K562 (cell line): ENCODE measurements around the gene CREB3L1. TPM values are rescaled to one million over a fixed set of nuclear protein-coding genes. Genes with fewer than 3 reads are reported as not detected.

Source experiments
- ADNP ChIP-seq: fragments of 200-800 bp; sonication (Bioruptor generic); IDR thresholded peaks from 2 replicates; pipeline ENCODE4 v1.6.1; 2016; ENCODE audit warnings: missing genetic modification characterization, missing compliant biosample characterization
- BDP1 ChIP-seq: IDR thresholded peaks from 3 replicates; pipeline ENCODE4 v1.6.1; 2011; ENCODE audit not compliant: insufficient read length, insufficient read depth
- CEBPG ChIP-seq, 3 experiments: fragments of 200-800 bp in 1 of 3; sonication (Bioruptor generic) in 1 of 3; sonication (generic) in 1 of 3; formaldehyde crosslinking in 1 of 3; IDR thresholded peaks in 2 of 3; conservative IDR thresholded peaks in 1 of 3; 2 replicates each; pipeline versions ENCODE4 v1.6.1 to v1.8.0; 2016 to 2022; ENCODE audit warnings: missing compliant biosample characterization in 2 of 3, missing genetic modification characterization in 2 of 3, mild to moderate bottlenecking in 1 of 3, missing genetic modification reagents in 1 of 3
- GABPB1 ChIP-seq: sonication (generic); formaldehyde crosslinking; IDR thresholded peaks from 2 replicates; pipeline ENCODE4 v1.8.0; 2022; ENCODE audit warnings: mild to moderate bottlenecking, missing genetic modification reagents
- LCOR ChIP-seq: sonication (generic); formaldehyde crosslinking; IDR thresholded peaks from 2 replicates; pipeline ENCODE4 v1.8.0; 2022; ENCODE audit warnings: mild to moderate bottlenecking, missing genetic modification reagents
- NCOA6 ChIP-seq: fragments of 450-650 bp; IDR thresholded peaks from 2 replicates; pipeline ENCODE4 v1.6.1; 2017; ENCODE audit warnings: mild to moderate bottlenecking
- POLR2G ChIP-seq: fragments of 200-400 bp; formaldehyde crosslinking; IDR thresholded peaks from 2 replicates; pipeline ENCODE4 v1.6.1; 2017; ENCODE audit warnings: low read depth, mild to moderate bottlenecking, antibody characterized with exemption, low read length, moderate library complexity
- SNRNP70 ChIP-seq: fragments of 200-400 bp; formaldehyde crosslinking; optimal IDR thresholded peaks from 2 replicates; pipeline ENCODE3; 2017; ENCODE audit warnings: low read depth, low read length
- SRF ChIP-seq, 2 experiments: fragments of 250-450, 450-650 bp in 1 of 2; sonication (Bioruptor Pico) in 1 of 2; sonication (generic) in 1 of 2; formaldehyde crosslinking; IDR thresholded peaks; 2 replicates each; pipeline versions ENCODE4 v1.5.0 to v1.5.1; 2020 to 2022; ENCODE audit warnings: mild to moderate bottlenecking in 1 of 2, missing genetic modification reagents in 1 of 2
- TEAD4 ChIP-seq, 2 experiments: sonication (generic) in 1 of 2; formaldehyde crosslinking in 1 of 2; IDR thresholded peaks; 2 replicates each; pipeline versions ENCODE4 v1.6.1 to v1.8.0; 2012 to 2022; ENCODE audit warnings: borderline replicate concordance in 1 of 2, inconsistent platforms in 1 of 2, low read length in 1 of 2, mild to moderate bottlenecking in 1 of 2, missing genetic modification reagents in 1 of 2
- XRCC4 ChIP-seq: IDR thresholded peaks from one replicate; pipeline ENCODE4 v1.6.1; 2011; ENCODE audit not compliant: insufficient read depth, insufficient read length; ENCODE audit errors: extremely low read depth
- ZKSCAN8 ChIP-seq: fragments of 200-800 bp; sonication (Bioruptor generic); IDR thresholded peaks from 2 replicates; pipeline ENCODE4 v1.6.1; 2016; ENCODE audit warnings: missing genetic modification characterization, missing compliant biosample characterization
- ZNF140 ChIP-seq: fragments of 250-450 bp; sonication (Bioruptor Pico); IDR thresholded peaks from 2 replicates; pipeline ENCODE4 v1.8.0; 2021; ENCODE audit warnings: moderate library complexity, mild to moderate bottlenecking, inconsistent platforms
- ZNF551 ChIP-seq: fragments of 250-450 bp; sonication (Bioruptor Pico); IDR thresholded peaks from 2 replicates; pipeline ENCODE4 v1.5.0; 2021; ENCODE audit warnings: mild to moderate bottlenecking, moderate library complexity
- polyA plus RNA-seq, 8 experiments: library from polyadenylated mRNA; depleted of rRNA in 4 of 8; stranded (reverse) in 5 of 8; unstranded in 3 of 8; fragments of >200 nt; fragmentation: Nextera tagmentation in 2 of 8; fragmentation: Illumina TruSeq in 1 of 8; extraction: Ambion mirVana in 2 of 8; extraction: Trizol in 1 of 8; gene quantifications; 2 replicates each; pipeline versions ENCODE4 v1.2.1 to v1.2.3, GENCODE V29; 2011 to 2014; ENCODE audit warnings: inconsistent platforms in 1 of 8, missing spikeins in 1 of 8
- total RNA-seq, 7 experiments: library from RNA; depleted of rRNA in 6 of 7; stranded (reverse); fragments of >200 nt in 6 of 7; fragmentation: Illumina TruSeq in 2 of 7; extraction: Trizol in 2 of 7; gene quantifications; 2 replicates each; pipeline versions ENCODE4 v1.2.1 to v1.2.3, GENCODE V29; 2011 to 2021; ENCODE audit warnings: low replicate concordance in 1 of 7
- TF ChIP-seq, protein P1 (sequence below): sonication (generic); formaldehyde crosslinking; IDR thresholded peaks from 2 replicates; pipeline ENCODE4 v1.8.0; 2022; ENCODE audit warnings: missing genetic modification reagents, mild to moderate bottlenecking, moderate library complexity, borderline replicate concordance
- TF ChIP-seq, protein P2 (sequence below): fragments of 200-800 bp; sonication (Bioruptor generic); IDR thresholded peaks from 2 replicates; pipeline ENCODE4 v1.6.1; 2016; ENCODE audit warnings: missing genetic modification characterization, missing compliant biosample characterization
- TF ChIP-seq, protein P3 (sequence below): fragments of 250-450 bp; sonication (Bioruptor Pico); IDR thresholded peaks from 2 replicates; pipeline ENCODE4 v1.8.0; 2022; ENCODE audit warnings: inconsistent platforms
- TF ChIP-seq, protein P4 (sequence below): fragments of 250-450 bp; sonication (Bioruptor Pico); IDR thresholded peaks from 2 replicates; pipeline ENCODE4 v1.8.0; 2022; ENCODE audit warnings: moderate library complexity, mild to moderate bottlenecking, inconsistent platforms

CREB3L1 gene
- total and polyA plus RNA-seq, 9 of the 15 experiments (the other 6 are each of a cell fraction or from before 2014, with no cell fraction given): 1.2 to 27.6 (median 3.7) TPM

DNA sequence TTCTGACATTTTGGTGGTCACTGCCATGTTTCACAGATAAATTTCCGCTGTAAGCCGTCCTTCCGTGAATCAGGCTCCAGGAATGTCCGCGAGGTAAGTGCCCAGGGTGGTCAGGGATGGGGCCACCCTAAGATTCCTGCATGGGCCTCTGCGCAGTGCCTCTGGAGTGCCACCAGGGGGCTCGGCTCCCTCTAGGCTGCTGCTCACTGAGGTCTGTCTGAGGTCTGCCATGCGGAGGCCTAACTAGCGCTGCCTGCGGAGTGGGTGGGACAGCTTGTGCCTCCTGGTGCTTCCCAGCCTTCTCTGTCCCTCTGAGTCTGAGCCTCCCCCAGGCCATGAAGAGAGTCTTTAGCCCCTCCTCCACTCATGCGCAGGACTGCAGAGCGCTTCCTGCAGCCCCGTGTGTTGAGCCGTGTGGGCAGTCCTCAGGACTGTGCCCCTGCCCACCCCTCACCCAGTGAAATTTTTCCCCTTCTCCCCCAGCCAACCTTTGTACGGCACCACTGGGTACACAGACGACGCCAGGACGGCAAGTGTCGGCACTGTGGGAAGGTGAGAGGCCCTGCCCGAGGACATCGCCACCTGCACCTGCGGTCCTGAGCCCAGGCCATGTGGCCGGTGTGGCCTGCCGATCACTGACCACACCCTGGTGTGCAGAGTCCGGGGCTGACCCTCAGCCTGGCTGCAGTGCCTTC is 92.1 kb downstream of the CREB3L1 start (continued):
- TF ChIP-seq, protein P1, sequence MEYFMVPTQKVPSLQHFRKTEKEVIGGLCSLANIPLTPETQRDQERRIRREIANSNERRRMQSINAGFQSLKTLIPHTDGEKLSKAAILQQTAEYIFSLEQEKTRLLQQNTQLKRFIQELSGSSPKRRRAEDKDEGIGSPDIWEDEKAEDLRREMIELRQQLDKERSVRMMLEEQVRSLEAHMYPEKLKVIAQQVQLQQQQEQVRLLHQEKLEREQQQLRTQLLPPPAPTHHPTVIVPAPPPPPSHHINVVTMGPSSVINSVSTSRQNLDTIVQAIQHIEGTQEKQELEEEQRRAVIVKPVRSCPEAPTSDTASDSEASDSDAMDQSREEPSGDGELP (CRISPR knock-in tag): peak; percentile 45; the same call in 1 of the 2 replicates
- 0 out of 2 replicates have a peak, but pooled peaks have one; percentile 31 for TF ChIP-seq GABPB1 (CRISPR knock-in tag)
- TF ChIP-seq ZNF551 (CRISPR knock-in tag): no peak
- TF ChIP-seq CEBPG (CRISPR knock-in tag; IDR thresholded peaks at IDR 0.05): no peak
- TF ChIP-seq CEBPG (tag; conservative IDR thresholded peaks at IDR 0.05 in 1 of 2, IDR thresholded peaks at IDR 0.05 in 1 of 2): no peak
- TF ChIP-seq TEAD4 (IDR thresholded peaks at IDR 0.05; ENCODE audit: low read length): peak; percentile 17; the same call in 1 of the 2 replicates
- TF ChIP-seq TEAD4 (CRISPR knock-in tag; IDR thresholded peaks at IDR 0.05; ENCODE audit: borderline replicate concordance): no peak
- TF ChIP-seq ADNP: no peak
- no peak for TF ChIP-seq ZKSCAN8 (CRISPR knock-in tag)
- TF ChIP-seq NCOA6: no peak
- peak; percentile 37; the same call in 1 of the 2 replicates for TF ChIP-seq POLR2G
- no peak for TF ChIP-seq LCOR (CRISPR knock-in tag)
- TF ChIP-seq, protein P2, sequence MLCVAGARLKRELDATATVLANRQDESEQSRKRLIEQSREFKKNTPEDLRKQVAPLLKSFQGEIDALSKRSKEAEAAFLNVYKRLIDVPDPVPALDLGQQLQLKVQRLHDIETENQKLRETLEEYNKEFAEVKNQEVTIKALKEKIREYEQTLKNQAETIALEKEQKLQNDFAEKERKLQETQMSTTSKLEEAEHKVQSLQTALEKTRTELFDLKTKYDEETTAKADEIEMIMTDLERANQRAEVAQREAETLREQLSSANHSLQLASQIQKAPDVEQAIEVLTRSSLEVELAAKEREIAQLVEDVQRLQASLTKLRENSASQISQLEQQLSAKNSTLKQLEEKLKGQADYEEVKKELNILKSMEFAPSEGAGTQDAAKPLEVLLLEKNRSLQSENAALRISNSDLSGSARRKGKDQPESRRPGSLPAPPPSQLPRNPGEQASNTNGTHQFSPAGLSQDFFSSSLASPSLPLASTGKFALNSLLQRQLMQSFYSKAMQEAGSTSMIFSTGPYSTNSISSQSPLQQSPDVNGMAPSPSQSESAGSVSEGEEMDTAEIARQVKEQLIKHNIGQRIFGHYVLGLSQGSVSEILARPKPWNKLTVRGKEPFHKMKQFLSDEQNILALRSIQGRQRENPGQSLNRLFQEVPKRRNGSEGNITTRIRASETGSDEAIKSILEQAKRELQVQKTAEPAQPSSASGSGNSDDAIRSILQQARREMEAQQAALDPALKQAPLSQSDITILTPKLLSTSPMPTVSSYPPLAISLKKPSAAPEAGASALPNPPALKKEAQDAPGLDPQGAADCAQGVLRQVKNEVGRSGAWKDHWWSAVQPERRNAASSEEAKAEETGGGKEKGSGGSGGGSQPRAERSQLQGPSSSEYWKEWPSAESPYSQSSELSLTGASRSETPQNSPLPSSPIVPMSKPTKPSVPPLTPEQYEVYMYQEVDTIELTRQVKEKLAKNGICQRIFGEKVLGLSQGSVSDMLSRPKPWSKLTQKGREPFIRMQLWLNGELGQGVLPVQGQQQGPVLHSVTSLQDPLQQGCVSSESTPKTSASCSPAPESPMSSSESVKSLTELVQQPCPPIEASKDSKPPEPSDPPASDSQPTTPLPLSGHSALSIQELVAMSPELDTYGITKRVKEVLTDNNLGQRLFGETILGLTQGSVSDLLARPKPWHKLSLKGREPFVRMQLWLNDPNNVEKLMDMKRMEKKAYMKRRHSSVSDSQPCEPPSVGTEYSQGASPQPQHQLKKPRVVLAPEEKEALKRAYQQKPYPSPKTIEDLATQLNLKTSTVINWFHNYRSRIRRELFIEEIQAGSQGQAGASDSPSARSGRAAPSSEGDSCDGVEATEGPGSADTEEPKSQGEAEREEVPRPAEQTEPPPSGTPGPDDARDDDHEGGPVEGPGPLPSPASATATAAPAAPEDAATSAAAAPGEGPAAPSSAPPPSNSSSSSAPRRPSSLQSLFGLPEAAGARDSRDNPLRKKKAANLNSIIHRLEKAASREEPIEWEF (CRISPR knock-in tag): no peak
- TF ChIP-seq, protein P3, sequence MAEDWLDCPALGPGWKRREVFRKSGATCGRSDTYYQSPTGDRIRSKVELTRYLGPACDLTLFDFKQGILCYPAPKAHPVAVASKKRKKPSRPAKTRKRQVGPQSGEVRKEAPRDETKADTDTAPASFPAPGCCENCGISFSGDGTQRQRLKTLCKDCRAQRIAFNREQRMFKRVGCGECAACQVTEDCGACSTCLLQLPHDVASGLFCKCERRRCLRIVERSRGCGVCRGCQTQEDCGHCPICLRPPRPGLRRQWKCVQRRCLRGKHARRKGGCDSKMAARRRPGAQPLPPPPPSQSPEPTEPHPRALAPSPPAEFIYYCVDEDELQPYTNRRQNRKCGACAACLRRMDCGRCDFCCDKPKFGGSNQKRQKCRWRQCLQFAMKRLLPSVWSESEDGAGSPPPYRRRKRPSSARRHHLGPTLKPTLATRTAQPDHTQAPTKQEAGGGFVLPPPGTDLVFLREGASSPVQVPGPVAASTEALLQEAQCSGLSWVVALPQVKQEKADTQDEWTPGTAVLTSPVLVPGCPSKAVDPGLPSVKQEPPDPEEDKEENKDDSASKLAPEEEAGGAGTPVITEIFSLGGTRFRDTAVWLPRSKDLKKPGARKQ: no peak
- no peak for TF ChIP-seq ZNF140 (CRISPR knock-in tag)
- no peak for TF ChIP-seq SNRNP70
- no peak for TF ChIP-seq XRCC4
- TF ChIP-seq SRF (CRISPR knock-in tag; IDR thresholded peaks at IDR 0.05): peak in 1 of 2 experiments; percentile 18; a peak in 1 of 4 replicates
- TF ChIP-seq, protein P4, sequence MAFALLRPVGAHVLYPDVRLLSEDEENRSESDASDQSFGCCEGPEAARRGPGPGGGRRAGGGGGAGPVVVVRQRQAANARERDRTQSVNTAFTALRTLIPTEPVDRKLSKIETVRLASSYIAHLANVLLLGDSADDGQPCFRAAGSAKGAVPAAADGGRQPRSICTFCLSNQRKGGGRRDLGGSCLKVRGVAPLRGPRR (CRISPR knock-in tag): no peak
- no peak for TF ChIP-seq BDP1
